ENCODE measurements around the gene MAGI2.

MAGI2 gene

DNA sequence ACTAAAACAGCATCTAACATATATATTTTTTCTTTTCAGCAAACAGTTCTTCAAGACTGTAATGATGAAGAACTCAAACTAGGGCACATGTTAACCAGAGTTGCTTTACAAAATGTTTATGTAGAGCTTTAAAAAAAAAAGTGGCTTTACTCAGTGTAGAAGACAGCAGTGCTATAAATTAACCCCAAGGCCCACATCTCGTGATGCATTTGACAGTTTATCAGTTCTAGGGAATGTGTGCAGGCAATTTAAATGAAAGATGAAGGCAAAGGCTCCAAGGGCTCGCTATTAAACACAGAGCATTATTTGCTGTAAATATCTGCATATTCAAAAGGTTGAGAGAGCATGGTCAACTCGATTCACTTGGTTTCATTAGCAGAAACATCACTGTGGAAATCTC is 558.1 kb downstream of the MAGI2 start:
- no peak for DNase-seq

- DNase-seq: no peak
Observed at GRCh38 chr7:78879206-78879605, 574.3 kb downstream of the MAGI2 start.

DNA sequence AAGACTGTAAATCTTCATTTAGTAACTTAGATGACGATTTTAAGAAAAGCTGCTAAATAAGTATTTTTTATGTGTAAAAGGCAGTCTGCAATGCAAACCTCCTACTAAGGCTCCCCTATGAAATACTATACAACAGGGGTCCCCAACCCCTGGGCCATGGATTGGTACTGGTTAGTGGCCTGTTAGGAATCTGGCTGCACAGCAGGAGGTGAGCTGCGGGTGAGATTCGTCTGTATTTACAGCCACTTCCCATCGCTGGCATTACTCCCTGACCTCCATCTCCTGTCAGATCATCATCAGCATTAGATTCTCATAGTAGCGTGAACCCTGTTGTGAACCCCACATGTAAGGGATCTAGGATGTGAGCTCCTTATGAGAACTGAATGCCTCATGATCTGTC is 580.4 kb downstream of the MAGI2 start:
- no peak for DNase-seq

DNA sequence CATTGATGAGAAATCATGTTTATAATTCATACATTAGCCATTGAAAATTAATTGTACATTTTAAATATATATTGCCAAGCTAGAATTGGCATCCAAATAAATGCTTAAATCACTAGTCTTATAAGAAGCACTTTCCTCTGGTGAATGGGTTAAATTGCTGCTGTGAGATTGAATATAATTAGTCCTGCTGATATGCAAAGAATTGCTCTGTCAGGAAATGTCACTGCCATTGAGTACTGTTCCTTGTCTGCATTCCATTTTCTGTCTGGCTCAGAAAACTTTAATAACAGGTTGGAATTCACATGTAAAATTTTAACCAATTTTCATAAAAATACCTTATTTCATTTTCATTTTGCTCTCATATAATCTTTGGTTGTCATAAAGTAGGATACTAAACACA is 589.1 kb downstream of the MAGI2 start:
- DNase-seq: no peak

DNA sequence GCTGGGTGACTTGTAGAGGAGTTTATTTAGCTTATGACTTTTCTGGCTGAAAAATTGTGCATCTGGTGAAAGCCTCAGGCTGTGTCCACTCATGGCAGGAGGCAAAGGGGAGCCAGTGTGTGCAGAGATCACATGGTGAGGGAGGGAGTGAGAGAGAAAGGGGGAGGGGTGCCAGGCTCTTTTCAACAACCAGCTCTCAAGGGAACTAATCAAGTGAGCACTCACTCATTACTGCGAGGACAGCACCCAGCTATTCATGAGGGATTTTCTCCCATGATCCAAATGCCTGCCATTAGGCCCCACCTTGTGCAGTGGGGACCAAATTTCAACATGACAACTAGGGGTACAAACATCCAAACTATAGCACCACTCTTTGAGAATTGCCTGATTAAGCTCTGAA is 590.2 kb downstream of the MAGI2 start:
- no peak for DNase-seq

DNA sequence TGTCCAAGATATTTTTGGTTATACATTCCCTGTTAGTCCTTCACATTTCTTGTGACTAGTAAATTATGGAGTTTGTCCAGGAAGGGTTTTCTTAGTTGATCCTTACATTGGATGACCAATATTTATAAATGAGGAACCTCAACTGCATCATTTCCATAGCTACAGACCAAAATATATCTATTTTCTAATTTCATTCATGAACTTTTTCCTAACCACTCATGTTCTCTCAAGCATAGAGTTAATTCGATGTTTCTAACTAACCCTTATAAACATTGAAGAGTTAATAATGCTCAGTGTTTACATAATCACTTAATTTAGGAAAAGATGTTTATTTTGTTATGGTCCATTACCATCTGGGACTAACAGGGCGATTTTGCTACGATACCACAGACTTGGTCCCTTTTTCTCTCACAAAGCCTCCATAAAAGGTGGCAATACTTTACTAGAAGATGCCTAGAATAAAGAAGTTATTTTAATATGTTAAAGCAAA is 591.0 kb downstream of the MAGI2 start:
- DNase-seq: no peak

DNA sequence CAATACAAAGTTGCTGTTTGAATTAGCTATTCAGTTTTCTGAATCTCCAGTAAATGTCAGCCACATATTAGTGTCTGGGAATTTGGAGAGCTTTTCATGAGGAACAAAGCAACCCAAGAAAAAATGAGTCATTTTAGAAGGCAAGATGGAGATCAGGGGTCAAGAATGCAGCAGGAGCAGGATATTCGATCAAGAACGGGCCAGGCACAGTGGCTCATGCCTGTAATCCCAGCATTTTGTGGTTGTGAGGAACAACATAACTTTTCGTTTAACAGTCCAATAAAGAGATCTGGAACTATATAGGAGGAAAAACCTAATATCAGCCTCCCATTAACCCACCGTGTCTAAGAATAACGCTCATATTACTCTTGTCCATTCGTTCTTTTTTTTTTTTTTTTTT is 600.5 kb downstream of the MAGI2 start:
- DNase-seq: no peak

GRCh38 chr7:78850093-78850740 is 603.2 kb downstream of the MAGI2 start:
- no peak for DNase-seq

DNA sequence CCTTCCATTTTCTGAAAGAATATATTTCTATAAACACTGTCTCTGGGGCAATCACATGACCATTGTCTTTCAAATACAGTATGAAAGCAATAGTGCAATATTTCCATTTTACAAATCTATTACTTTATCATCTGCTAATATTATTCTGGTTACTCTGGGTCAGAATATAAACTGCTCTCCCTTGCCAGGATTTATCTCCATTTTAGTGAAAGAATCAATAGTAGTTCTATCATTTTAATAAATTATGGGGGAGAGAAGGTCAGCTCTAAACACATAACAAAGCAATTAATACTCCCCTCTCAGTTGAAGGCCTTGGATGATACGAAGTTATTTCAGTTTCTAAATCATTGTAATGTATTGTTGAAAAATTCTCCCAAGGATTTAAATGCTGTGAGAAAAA is 608.3 kb downstream of the MAGI2 start:
- DNase-seq: no peak

- DNase-seq: no peak
Observed at GRCh38 chr7:78842068-78842467, 611.4 kb downstream of the MAGI2 start.

GRCh38 chr7:78835897-78836296 is 617.6 kb downstream of the MAGI2 start:
- DNase-seq: no peak

DNA sequence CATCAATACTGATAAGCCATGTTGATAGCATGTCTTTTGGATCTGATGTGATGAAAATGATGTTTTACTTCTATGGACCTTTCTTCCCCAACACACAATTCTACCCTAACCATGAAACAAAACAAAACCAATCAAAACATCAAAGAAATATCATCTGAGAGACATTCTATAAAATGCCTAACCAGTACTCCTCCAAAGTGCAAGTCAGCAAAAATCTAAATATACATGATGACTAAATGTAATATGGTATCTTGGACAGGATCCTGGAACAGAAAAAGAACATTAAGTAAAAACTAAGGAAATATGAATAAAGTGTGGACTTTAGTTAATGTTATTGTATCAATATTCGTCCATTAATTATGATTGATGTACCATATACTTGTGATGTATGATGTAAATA is 625.1 kb downstream of the MAGI2 start:
- DNase-seq: no peak

GRCh38 chr7:78803501-78804127 is 649.9 kb downstream of the MAGI2 start:
- DNase-seq: no peak

GRCh38 chr7:78794101-78794500 is 659.4 kb downstream of the MAGI2 start:
- DNase-seq: no peak

- DNase-seq: no peak
Observed at GRCh38 chr7:78792624-78793023, 660.8 kb downstream of the MAGI2 start.

DNA sequence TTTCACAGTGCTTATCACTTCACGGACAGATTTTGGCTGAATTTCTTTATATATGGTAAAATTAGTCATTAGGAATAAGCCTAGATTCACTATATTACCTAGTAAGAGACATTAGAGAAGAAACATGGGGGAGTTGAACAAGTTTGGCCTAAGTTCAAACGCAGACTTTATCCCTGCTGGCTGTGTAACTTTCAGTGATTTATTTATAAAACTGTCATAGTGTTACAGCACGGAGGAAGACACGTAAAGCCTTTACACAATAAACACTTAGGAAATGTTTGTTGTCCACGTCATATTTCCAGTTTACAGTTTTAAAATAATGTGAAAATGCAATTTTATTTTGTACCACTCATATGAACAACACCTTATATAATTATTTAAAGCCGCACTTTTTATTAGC is 661.5 kb downstream of the MAGI2 start:
- DNase-seq: no peak

DNA sequence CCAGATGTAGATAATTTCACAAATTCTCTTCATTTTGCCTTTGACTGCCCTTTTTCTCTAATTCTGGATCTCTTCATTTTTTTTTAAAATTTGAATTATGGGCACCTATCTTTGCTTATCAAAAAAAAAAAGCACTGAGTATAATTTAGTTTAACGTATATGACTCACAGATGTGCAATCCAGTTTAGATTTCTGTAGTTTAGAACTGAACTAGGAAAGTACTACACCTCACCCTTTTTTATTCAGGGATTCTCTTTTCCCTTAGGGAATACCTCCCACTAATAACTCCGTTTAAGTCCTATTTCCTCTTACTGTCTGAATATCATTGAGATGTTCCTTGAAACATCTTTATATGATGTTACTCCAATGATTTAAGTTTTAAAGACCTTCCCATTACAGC is 665.0 kb downstream of the MAGI2 start:
- DNase-seq: no peak

GRCh38 chr7:78787854-78788253 is 665.6 kb downstream of the MAGI2 start:
- no peak for DNase-seq

- DNase-seq: no peak
Observed at GRCh38 chr7:78786055-78786454, 667.4 kb downstream of the MAGI2 start.

- DNase-seq: no peak
Observed at GRCh38 chr7:78783179-78783962, 670.1 kb downstream of the MAGI2 start.

- DNase-seq: no peak
Observed at GRCh38 chr7:78780560-78780959, 672.9 kb downstream of the MAGI2 start.

GRCh38 chr7:78779788-78780187 is 673.7 kb downstream of the MAGI2 start:
- no peak for DNase-seq

- DNase-seq: no peak
Observed at GRCh38 chr7:78777829-78778228, 675.6 kb downstream of the MAGI2 start.

Measured in activated CD4-positive, alpha-beta T cell treated with anti-CD3 and anti-CD28 coated beads, Interleukin-2, Interleukin-6, amounts not matched to agents 100 ng/mL and 50 ng/mL, durations not matched to agents 16 hours and 8 hours (primary cell).